ENCODE results near the gene UBP1.

- TF ChIP-seq NFRKB (IDR thresholded peaks at IDR 0.05) (no peak), SUZ12 (IDR thresholded peaks at IDR 0.05) (no peak), SP1 (IDR thresholded peaks at IDR 0.05) (no peak), FOXK2 (IDR thresholded peaks at IDR 0.05) (no peak), FOXM1 (IDR thresholded peaks at IDR 0.05; ENCODE audit: borderline replicate concordance) (no peak), ZNF384 (IDR thresholded peaks at IDR 0.05) (no peak), PKNOX1 (IDR thresholded peaks at IDR 0.05) (no peak), FOXA1 (IDR thresholded peaks at IDR 0.05) (no peak), CTBP1 (IDR thresholded peaks at IDR 0.05; ENCODE audit: borderline replicate concordance) (no peak), ELF4 (IDR thresholded peaks at IDR 0.05) (no peak), ARNT (IDR thresholded peaks at IDR 0.05) (no peak)
Observed at GRCh38 chr3:33392703-33393125, 47.5 kb downstream of the UBP1 start.

All from HEK293T (cell line).